ENCODE measurements around the gene GOLGA6L26.

DNA sequence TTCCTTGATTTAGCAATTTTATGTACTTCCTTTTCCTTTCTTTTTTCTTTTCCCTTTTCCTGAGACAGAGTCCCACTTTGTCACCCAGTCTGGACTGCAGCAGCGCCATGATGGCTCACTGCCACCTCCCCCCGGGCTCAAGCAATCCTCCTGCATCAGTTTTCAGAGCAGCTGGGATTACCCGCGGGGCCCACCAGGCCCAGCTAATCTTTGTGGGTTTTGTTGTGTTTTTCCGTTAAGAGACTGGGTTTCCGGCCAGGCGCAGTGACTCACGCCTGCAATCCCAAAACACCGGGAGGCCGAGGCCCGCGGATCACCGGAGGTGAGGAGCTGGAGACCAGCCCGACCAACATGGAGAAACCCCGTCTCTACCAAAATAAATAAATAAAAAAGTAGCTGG lies 38.3 kb upstream of the GOLGA6L26 start:
- no peak for TF ChIP-seq YY1 (IDR thresholded peaks at IDR 0.05; ENCODE audit: insufficient read depth, insufficient read length)
- TF ChIP-seq ZNF274 (IDR thresholded peaks at IDR 0.05; ENCODE audit: low read depth, low read length) = no peak

All from NT2/D1 (cell line).